ENCODE results near the gene CAMTA1. TPM values are rescaled to one million over a fixed set of nuclear protein-coding genes. Genes with fewer than 3 reads are reported as not detected.

CAMTA1 gene
- total RNA-seq, 1 experiment from 2014 or later: 69.5 TPM

DNA sequence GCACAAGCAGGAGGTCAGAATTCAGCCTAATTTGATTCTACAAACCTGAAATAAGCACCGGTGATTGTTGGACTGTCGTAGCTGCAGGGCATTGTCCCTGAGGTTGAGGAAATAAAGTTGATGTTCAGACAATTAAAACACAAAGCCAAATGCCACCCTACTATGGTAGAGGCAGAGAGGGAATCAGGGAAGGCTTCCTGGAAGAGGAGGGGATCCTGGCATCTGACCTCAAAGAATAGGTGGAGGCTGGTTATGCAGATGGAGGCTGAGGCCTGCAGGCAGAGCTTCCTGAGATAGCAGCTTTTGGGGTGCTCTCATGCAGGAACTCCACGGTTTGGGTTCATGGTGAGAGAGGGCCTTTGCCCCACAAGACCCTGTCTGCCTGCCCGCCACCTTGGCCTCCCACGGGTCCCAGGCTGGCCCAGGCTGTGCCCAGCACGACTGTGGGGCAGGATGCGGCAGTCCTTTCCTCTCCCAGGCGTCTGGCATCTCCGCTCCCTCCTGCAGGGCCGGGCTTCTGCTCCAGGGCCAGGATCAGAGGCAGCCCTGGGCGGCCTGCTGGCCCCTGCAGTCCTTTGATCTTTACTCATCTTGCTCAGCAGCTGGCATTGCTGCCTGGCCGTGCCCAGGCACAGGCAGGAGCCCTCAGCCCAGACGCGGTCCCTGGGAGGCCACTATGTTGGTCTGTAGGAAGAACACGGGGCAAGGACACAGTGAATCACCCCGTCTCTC is 851.7 kb downstream of the CAMTA1 start:
- ChIA-PET POLR2A (no interaction called here), CTCF (interaction anchor here (1.1 kb wide), 1 partner anchor 10 kb away, joined by 3 read pairs; no protein-coding TSS in a partner anchor), RAD21 (ENCODE audit: low non-redundant PET in 1 of 2, low total read pairs in 2 of 2, uncharacterized antibody in 2 of 2, unreplicated experiment in 2 of 2) (no interaction called here)
- Histone ChIP-seq H4K20me1 (ENCODE audit: insufficient read depth) (no peaks in the 10 kb centered on the region), H3K27me3 (ENCODE audit: insufficient read depth, low read length) (peaks cover 6% of the 10 kb centered on the region; the same call in 1 of the 2 replicates), H3K4me3 (replicated peaks in 1 of 2; ENCODE audit: low read depth in 1 of 2, low read length in 2 of 2) (no peak overlapping the region), H3K9me2 (ENCODE audit: insufficient read depth) (no peaks in the 10 kb centered on the region), H3K79me2 (ENCODE audit: insufficient read depth, low read length) (no peaks in the 10 kb centered on the region), H3K9ac (ENCODE audit: low read length) (no peak overlapping the region), H3K36me3 (ENCODE audit: control insufficient read depth in 1 of 2, insufficient read depth in 2 of 2, low read length in 2 of 2) (no peaks in the 10 kb centered on the region), H3K9me3 (ENCODE audit: control insufficient read depth in 1 of 2, insufficient read depth in 1 of 2, low read depth in 1 of 2, low read length in 2 of 2) (no peaks in the 10 kb centered on the region), H3K27ac (ENCODE audit: low read depth, low read length) (no peak overlapping the region), H2AFZ (ENCODE audit: low read depth, low read length, poor library complexity, severe bottlenecking) (no peak overlapping the region), H3K4me2 (ENCODE audit: low read length) (no peak overlapping the region), H3K4me1 (ENCODE audit: control insufficient read depth in 1 of 2, insufficient read depth in 2 of 2, low read length in 2 of 2) (no peaks in the 10 kb centered on the region)
- intact Hi-C loops (cut with micrococcal nuclease): no loop called here
- DNase-seq (ENCODE audit: low read depth, low spot score): no peak
- BruUV-seq (replicated peaks): no TSS peak
- TF ChIP-seq, protein P1, sequence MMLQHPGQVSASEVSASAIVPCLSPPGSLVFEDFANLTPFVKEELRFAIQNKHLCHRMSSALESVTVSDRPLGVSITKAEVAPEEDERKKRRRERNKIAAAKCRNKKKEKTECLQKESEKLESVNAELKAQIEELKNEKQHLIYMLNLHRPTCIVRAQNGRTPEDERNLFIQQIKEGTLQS (IDR thresholded peaks at IDR 0.05): no peak
- TF ChIP-seq POLR2AphosphoS5 (IDR thresholded peaks at IDR 0.05; ENCODE audit: low read depth, low read length) (no peak), CEBPB (IDR thresholded peaks at IDR 0.05; ENCODE audit: low read depth) (no peak), JUND (IDR thresholded peaks at IDR 0.05) (no peak), SIN3A (IDR thresholded peaks at IDR 0.05; ENCODE audit: low read depth) (no peak), YY1 (IDR thresholded peaks at IDR 0.05; ENCODE audit: extremely low read depth, insufficient replicate concordance, low read depth, low read length) (no peak), ZNF274 (IDR thresholded peaks at IDR 0.05; ENCODE audit: low read depth, low read length) (no peak), RAD21 (IDR thresholded peaks at IDR 0.05; ENCODE audit: low read depth) (no peak), ELF1 (IDR thresholded peaks at IDR 0.05; ENCODE audit: borderline replicate concordance, low read depth) (no peak), CBX3 (IDR thresholded peaks at IDR 0.05; ENCODE audit: low read depth) (no peak), POLR2A (IDR thresholded peaks at IDR 0.05; ENCODE audit: borderline replicate concordance, extremely low read depth, insufficient read depth, insufficient read length) (no peak), EGR1 (IDR thresholded peaks at IDR 0.05; ENCODE audit: low read depth) (no peak)
- TF ChIP-seq, protein P2, sequence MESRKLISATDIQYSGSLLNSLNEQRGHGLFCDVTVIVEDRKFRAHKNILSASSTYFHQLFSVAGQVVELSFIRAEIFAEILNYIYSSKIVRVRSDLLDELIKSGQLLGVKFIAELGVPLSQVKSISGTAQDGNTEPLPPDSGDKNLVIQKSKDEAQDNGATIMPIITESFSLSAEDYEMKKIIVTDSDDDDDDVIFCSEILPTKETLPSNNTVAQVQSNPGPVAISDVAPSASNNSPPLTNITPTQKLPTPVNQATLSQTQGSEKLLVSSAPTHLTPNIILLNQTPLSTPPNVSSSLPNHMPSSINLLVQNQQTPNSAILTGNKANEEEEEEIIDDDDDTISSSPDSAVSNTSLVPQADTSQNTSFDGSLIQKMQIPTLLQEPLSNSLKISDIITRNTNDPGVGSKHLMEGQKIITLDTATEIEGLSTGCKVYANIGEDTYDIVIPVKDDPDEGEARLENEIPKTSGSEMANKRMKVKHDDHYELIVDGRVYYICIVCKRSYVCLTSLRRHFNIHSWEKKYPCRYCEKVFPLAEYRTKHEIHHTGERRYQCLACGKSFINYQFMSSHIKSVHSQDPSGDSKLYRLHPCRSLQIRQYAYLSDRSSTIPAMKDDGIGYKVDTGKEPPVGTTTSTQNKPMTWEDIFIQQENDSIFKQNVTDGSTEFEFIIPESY (IDR thresholded peaks at IDR 0.05; ENCODE audit: extremely low read depth, insufficient replicate concordance, low read length): no peak
- TF ChIP-seq, protein P3, sequence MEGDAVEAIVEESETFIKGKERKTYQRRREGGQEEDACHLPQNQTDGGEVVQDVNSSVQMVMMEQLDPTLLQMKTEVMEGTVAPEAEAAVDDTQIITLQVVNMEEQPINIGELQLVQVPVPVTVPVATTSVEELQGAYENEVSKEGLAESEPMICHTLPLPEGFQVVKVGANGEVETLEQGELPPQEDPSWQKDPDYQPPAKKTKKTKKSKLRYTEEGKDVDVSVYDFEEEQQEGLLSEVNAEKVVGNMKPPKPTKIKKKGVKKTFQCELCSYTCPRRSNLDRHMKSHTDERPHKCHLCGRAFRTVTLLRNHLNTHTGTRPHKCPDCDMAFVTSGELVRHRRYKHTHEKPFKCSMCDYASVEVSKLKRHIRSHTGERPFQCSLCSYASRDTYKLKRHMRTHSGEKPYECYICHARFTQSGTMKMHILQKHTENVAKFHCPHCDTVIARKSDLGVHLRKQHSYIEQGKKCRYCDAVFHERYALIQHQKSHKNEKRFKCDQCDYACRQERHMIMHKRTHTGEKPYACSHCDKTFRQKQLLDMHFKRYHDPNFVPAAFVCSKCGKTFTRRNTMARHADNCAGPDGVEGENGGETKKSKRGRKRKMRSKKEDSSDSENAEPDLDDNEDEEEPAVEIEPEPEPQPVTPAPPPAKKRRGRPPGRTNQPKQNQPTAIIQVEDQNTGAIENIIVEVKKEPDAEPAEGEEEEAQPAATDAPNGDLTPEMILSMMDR (IDR thresholded peaks at IDR 0.05 in 2 of 3, conservative IDR thresholded peaks at IDR 0.05 in 1 of 3; ENCODE audit: borderline replicate concordance in 1 of 3, insufficient read depth in 1 of 3, low read depth in 2 of 3, low read length in 2 of 3): no peak
- TF ChIP-seq, protein P4, sequence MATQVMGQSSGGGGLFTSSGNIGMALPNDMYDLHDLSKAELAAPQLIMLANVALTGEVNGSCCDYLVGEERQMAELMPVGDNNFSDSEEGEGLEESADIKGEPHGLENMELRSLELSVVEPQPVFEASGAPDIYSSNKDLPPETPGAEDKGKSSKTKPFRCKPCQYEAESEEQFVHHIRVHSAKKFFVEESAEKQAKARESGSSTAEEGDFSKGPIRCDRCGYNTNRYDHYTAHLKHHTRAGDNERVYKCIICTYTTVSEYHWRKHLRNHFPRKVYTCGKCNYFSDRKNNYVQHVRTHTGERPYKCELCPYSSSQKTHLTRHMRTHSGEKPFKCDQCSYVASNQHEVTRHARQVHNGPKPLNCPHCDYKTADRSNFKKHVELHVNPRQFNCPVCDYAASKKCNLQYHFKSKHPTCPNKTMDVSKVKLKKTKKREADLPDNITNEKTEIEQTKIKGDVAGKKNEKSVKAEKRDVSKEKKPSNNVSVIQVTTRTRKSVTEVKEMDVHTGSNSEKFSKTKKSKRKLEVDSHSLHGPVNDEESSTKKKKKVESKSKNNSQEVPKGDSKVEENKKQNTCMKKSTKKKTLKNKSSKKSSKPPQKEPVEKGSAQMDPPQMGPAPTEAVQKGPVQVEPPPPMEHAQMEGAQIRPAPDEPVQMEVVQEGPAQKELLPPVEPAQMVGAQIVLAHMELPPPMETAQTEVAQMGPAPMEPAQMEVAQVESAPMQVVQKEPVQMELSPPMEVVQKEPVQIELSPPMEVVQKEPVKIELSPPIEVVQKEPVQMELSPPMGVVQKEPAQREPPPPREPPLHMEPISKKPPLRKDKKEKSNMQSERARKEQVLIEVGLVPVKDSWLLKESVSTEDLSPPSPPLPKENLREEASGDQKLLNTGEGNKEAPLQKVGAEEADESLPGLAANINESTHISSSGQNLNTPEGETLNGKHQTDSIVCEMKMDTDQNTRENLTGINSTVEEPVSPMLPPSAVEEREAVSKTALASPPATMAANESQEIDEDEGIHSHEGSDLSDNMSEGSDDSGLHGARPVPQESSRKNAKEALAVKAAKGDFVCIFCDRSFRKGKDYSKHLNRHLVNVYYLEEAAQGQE (IDR thresholded peaks at IDR 0.05; ENCODE audit: low read depth): no peak
- ATAC-seq: no peak

Measured in HCT116 (cell line).